CD4-positive, alpha-beta T cell treated with Interleukin-4 for 1 hour (primary cell): ENCODE data around the gene NGFR.

Experiments used
- DNase-seq, 2 donors: peaks; one replicate each; pipeline ENCODE4 v3.0.0-alpha.2; 2020 to 2022

NGFR gene, protein sequence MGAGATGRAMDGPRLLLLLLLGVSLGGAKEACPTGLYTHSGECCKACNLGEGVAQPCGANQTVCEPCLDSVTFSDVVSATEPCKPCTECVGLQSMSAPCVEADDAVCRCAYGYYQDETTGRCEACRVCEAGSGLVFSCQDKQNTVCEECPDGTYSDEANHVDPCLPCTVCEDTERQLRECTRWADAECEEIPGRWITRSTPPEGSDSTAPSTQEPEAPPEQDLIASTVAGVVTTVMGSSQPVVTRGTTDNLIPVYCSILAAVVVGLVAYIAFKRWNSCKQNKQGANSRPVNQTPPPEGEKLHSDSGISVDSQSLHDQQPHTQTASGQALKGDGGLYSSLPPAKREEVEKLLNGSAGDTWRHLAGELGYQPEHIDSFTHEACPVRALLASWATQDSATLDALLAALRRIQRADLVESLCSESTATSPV

GRCh38 chr17:49494986-49495841 is at the start of gene NGFR:
Gene NGFR, plus strand, starts transcription at chr17:49495293. Its CDS starts 125 bp downstream, at chr17:49495418.
- peak; percentile 55 to 69 for DNase-seq

GRCh38 chr17:49445591-49445990 is 49.5 kb upstream of the NGFR start:
- no peak for DNase-seq

DNA sequence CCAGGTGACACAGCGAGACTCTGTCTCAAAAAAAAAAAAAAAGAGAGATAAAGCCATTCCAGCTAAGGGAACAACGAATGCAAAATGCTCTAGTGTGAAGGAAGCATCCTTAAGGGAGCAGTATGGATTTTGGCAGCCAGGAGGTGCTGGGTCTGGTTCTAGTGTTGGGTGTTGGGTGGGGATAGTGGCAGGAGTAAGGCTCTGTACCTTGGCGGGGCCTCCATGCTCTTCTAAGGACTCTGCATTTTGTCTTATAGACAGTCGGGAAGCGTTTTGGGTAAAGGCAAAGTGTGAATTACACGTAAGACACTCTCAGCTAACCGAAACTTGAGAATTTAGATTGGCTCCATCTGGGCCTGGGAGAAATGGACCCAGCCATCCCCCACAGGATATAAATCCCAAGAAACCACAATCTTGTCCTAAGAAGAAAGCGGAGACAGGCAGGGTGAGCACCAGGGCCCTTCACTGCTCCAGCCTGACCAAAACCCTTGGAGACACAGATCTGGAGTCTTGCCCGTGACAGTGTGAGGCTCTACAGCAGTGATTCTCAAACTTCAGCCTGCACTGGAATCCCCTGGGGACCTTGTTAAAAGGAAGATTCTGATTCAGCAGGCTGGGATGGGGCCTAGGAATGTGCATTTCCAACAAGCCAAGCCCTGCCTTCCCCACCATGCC is 47.3 kb upstream of the NGFR start:
- DNase-seq: no peak

- DNase-seq: no peak
These were observed 44.9 kb upstream of the NGFR start for GRCh38 chr17:49450181-49450580.

GRCh38 chr17:49450735-49451134 is 44.4 kb upstream of the NGFR start:
- DNase-seq: no peak

DNA sequence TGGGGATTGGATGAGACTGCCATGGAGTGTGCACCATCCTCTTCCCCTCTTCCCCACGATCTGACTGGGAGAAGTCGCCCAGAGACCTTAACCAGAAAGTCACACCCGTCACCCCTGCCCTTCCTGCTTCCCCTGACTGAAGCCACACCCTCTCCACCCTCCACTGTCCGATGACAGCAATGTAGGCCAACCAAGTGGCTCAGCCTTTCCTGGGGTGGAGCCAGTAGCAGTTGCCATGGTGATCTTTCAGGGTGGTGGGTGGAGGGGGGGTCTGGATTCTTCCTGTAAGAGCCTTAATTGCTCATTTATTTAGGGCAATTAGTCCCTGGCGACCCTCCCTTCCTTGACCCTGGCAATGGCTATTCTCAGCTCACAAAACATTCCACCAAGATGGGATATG is 42.9 kb upstream of the NGFR start:
- no peak for DNase-seq

DNA sequence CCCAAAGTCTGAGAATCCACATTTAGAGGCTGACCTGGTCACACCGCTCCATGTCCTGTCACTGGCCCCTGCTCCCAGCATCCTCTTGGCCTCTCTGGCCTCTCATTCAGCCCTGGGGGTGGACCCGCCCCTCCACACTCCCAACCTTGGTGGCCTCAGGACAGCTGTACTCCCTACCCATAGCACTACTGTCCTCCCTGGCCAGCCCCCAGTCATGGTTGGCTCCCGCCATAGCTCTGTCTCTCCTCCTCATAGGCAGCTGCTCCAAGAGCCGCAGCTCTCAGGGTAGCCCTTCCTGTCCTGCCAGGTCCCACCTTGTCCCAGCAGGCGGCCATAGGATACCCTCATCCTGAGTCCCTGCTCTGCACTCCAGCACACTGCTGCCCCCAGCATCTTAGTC is 42.4 kb upstream of the NGFR start:
- DNase-seq: no peak

DNA sequence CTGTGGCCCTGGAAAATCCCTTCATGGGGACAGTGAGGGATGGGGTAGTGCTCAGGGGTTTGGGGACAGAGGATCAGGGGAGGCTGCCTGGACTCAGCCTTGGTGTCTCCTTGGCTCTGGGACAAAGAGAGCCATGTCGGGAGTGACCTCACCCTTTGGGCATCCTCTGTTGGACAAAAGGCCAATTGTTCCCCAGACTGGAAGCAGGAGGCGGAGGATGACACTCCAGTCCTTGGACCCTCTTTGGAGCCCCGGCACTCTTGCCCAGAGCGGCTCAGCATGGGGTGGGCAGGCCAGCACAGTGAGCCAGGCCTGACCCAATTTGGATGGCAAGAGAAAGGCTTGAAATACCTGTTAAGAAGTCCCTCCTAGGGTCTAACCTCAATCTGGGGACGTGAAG is 41.0 kb upstream of the NGFR start:
- no peak for DNase-seq

DNA sequence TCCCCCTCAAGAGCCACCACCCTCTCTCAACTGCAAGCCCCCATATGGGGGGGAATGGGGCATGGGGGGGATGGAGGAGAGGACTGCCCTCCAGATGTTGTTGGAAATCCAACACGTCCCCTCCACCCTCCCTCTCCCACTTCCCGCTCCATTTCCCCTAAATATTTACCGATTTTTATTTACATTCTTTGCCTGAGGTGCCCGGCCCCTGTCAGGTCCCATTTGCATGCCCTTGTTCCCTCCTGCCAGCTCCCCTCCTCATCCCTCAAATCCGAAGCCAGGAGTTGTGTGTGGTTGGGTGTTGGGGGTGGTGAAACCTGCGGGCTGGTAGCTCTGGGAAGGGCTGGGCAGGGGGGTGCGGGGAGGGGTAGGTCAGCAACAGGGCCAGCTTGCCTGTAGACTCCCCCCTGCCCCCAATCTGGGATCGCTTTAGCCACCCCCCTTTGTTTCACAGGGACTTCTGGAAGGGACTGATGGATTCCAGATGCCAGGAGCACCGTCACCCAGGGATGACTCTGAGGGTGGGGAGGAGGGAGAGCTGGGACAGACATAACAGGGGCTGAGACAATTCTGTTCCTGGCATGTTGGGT is 39.7 kb upstream of the NGFR start:
- DNase-seq: no peak

GRCh38 chr17:49456183-49456965 is 38.7 kb upstream of the NGFR start:
- no peak for DNase-seq

DNA sequence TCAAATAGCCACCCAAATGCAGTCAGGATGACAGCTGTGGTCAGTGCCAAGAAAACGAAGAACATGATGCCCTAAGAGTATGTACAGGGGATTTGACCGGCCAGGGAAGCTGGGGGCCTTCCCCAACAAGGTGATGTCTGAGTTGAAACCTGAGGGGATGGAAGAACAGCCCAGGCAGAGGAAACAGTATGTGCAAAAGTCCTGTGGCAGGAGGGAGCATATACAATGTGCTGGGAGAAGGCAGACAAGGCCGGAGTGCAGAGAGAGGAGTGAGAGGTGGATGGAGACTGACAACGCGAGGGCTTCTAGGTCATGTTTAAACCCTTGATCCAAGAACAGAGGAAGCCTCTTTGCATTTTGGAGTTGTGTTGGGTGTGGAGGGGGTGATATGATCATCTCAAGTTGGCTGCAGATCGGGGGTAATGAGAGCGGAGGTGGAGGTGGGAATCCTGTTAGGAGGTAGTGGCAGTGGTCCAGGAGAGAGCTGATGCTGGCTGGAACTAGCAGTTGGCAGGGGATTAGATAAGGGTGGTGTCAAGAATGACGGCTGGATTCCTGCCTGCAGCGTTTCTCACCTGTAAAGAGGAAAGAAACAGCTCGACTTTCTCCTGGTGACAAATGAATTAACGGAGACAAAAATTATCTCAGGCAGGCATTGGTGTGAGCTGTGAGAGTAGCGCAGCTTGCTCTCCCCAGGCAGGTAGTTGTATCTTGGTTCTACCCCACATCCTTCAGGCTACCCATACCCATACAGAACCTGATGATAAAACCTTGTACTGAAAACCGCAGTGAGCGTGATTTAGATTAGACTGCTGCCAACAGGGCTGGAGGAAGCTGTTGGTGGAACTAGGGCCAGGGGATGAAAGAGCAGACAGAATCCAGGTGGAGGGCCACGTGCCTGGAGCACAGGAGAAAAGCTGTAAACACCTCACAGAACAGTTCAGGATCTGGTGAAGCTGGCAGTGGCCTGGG is 37.2 kb upstream of the NGFR start:
- DNase-seq: no peak

DNA sequence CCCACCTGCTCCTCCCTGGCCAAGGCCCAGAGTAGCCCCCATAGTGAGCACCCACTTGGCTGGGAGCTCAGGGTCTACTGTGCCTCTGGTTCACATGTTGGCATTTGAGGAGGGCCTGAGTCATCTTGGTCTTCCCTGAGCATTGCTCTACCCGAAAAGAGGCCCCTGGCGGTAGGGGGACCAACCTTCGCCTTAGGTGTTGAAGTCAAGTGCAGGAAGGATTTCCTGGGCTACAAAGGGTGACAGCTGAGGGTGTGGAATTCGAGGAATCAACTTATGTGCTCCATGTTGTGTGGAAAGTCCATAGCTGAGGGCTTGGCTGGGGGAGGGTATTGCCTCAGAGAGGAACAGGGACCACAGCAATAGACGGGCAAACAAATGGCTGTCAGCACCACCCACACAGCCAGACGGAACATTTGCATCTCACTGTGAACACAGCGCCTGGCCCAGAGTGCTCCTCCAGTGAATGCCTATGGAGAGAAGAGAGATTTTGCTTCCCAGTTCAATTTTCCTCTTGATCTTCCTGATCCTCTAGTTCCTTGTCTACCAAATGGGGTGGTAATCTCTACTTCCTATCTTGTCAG is 35.6 kb upstream of the NGFR start:
- no peak for DNase-seq

GRCh38 chr17:49460401-49460800 is 34.7 kb upstream of the NGFR start:
- no peak for DNase-seq

GRCh38 chr17:49461580-49461979 is 33.5 kb upstream of the NGFR start:
- DNase-seq: no peak

DNA sequence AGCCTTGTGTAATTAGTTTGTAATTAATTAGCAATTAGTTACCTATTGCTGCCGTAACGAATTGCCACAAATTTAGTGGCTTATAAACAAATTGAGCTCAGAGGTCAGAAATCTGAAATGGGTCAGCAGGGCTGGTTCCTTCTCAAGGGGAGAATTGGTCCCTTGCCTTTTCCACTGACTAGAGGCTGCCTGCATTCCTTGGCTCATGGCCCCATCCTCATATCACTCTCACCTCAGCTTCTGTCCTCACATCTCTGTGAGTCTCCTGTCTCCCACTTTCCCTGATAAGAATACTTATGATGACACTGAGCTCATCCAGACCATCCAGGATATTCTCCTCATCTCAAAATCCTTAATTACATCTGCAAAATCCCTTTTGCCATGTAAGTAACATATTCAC is 31.0 kb upstream of the NGFR start:
- no peak for DNase-seq

DNA sequence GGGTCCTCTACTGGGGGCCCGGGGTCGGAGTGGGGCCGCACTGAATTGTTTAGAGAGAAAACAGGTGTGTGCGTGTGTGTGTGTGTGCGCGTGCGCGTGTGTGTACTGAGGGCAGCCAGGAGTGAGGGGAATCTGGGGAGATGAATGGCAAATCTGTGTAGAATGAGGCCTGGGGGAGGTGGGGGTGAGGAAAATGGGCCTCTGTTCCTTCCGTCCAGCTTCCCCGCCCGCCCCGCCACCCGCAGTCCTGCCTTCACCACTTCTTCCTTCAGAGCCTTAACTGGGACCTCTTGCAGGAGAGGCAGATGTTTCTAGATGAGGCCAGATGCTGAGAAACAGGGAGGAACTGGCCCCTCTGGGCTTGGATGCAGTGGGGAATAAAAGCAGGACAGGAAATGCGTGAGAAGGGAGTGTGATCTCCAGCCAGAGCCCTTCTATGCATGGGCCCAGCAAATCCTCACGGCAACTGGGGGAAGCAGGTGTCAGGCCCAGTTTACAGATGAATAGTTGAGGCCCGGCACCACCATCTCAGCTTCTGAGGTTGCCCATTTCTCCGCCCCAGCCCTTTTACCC is 29.7 kb upstream of the NGFR start:
- no peak for DNase-seq

DNA sequence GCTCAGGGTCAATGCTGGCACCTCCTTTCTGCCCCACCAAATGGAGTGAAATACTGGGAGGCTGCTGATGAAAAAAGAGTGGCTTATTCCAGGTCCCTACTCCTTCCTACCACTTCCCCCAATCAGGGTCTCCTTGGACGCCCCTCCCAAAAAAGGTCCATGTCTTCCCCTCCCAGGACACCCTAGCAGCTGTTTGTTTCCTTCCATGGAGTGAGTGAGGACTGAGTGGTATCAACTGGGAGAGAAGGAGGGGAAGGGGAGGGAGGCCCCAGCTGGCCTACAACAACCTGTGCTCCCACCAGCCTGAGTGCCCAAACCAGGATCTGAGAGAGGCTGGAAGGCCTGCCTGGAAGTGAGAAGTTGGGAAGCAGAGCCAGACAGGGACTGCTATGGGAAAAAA is 28.7 kb upstream of the NGFR start:
- no peak for DNase-seq

DNA sequence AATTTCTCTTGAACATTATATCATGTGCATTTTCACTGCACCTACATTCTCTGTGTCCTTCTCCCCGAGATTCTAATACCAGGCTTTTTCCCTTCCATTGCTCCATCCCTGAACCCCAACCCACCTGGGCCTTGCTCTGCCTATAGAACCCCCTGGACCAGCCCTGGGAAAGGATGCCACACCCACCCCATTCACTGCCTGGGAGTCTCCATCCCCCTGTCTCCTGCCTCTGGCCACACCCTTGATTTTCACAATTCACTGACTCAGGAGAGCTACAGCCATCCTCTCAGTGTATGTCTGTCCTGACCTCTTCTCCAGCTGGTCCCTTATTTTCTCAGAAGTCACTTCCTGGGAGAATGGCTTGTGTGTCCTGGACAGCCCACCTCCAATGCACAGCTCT is 27.9 kb upstream of the NGFR start:
- no peak for DNase-seq

DNA sequence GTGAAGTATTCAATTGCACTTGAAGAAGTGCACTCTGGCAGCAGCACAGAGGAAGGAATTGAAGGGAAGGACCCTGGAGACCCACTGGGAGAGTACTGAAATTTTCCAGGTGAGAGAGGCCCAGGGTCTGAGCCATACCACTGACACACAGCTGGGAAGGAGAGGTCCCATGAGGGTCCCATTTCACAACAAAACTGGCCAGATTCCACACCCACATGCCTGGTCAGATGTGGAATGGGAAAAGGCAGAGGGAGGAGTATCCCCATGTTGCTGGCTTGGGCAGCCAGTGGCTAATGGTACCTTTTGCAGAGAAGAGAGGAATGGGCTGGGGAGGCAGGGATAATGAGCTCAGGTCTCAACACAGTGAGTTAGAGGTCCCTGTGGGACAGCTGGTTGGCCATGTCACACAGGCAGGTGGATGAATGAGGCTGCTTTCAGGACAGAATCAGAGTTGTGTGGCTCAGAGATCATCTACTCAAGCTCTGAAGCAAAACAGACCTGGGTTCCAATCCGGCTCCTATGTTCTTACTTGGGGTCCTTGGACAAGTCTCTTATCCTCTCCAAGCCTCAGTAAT is 26.2 kb upstream of the NGFR start:
- no peak for DNase-seq
